ENCODE measurements around the gene SLC4A4.
A peak's percentile ranks its signal among the peaks of the same experiment; 100 is the strongest.
"Not testable (repeated sequence)": the region's sequence is repeated elsewhere in the genome, so short reads cannot be mapped to it uniquely, and the experiment has no call there.

The SLC4A4 gene

DNA sequence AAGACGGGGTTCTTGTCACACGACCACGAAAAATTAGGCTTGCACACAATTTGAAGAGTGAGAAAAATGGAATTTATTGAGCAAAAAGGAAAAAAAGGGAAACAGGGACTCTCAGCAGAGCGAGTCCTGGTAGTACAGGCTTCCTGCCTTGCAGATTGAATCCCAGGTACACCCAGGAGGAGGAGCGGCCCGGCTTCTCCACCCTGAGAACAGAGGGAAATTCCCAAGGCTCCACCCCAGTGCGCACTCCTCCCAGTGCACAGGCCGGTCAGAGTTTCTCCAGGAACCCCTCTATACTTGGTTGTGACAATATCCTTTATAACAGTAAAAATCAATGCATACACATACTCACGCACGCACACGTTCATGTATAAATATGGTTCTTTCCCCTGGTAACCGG, 22.0 kb downstream of the SLC4A4 start:
- no peak for DNase-seq

DNA sequence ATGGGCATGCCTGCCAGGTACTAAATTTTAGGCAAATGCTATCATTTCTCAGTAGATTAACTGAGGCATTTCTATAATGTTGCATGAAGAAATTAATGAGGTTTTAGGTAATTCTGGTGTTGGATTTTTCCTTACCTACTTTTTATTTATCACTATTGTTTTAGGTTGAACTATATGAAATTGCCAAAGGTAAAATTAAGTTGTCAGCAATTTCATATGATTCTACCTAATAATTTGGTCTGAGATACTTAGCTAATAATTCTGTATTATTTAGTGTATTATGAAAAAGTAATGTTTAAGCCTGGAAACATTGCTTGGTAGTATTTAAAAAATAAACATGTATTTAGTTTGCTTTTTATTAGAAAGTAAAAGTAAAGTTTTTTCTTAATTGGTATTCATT, 22.7 kb downstream of the SLC4A4 start:
- no peak for DNase-seq

DNA sequence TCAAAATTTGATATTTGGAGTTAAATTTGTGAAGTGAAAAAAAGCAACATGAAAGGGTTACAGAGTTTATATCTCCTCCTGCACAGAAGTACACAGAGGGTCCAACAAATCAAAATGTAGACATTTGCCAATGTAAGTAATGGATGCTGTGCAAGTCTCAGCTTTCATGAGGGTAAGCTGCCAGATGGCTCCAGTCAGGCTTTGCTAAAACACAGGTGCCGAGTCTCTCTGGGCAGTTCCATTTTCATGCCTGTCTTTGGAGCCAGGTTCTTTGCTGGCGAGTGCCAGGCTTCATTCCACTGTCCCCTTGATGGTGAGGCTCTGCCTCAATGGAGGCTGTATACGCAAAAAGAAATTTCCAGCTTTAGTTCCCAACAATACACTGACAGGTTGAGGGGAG, 27.9 kb downstream of the SLC4A4 start:
- no peak for DNase-seq

DNA sequence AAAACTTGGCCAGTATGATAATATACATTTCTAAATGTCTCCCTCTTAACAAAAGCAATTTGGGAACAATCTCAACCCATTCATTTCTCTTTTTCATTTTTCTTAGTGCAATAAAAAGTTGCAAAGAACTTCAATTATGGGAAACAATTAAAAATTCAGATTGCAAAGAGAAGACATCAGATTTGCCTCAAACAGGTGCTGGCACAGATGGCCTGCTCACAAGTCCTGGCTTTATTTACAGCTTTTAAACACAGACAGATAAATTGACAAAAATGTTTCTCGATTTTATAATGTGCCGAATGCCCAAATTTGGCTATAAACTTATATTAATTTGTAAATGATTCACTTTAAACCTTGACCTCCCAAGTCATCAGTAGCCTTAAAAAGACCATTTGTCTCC, 28.7 kb downstream of the SLC4A4 start:
- no peak for DNase-seq

- DNase-seq = no peak
Observed at GRCh38 chr4:71368906-71369305, 30.1 kb downstream of the SLC4A4 start.

DNA sequence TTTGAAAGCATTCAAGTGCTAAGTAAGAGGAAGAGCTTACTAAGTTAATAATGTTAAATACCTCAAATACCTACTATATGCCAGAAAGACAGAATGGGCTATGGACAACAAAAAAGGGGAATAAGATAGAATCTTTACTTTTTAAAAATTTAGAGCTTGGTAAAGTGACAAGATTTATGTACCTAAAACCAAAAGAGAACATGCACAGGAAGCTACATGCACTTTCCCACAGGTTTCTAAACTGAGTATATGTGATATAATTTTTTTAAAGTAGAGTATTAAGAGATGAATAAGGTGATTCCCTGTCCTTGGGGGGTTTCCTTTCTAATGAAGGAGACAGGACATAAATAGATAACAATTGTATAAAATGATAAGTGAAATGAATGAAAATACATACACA, 30.7 kb downstream of the SLC4A4 start:
- DNase-seq = no peak

DNA sequence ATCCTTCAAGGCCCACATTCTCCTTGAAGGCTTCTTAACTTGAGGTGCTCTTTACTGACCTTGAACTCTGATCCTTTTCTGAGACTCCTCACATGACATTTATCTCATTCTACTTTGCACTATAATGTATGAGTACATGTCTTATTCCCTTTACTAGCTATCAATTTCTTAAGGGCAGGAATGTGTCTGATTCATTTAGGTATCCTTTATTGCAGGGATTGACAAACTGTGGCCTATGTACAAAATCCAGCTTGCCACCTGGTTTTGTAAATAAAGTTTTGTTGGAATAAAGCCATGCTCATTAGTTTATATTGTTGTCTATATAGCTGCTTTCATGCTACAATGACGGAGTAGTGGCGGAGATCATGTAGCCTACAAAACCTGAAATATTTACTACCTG, 36.7 kb downstream of the SLC4A4 start:
- DNase-seq = no peak

DNA sequence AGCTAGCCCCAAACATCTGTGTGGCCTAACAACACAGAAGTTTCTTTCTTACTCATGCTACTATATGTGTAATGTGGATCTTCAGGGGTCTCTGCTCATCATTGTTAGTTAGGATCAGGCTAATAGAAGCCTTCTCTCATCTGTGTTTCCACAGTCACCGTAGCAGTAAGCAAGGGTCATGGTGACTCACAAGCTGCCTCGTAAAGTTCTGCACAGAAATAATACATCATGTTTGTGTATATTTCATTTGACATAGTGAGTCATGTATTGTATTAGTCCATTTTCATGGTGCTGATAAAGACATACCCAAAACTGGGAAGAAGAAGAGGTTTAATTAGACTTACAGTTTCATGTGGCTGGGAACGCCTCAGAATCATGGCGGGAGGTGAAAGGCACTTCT, 38.7 kb downstream of the SLC4A4 start:
- DNase-seq = peak; percentile 79

GRCh38 chr4:71379126-71379525, 40.3 kb downstream of the SLC4A4 start:
- no peak for DNase-seq

GRCh38 chr4:71380788-71381187, 42.0 kb downstream of the SLC4A4 start:
- DNase-seq = peak; percentile 54

- DNase-seq = no peak
Observed at GRCh38 chr4:71382125-71382899, 43.5 kb downstream of the SLC4A4 start.

DNA sequence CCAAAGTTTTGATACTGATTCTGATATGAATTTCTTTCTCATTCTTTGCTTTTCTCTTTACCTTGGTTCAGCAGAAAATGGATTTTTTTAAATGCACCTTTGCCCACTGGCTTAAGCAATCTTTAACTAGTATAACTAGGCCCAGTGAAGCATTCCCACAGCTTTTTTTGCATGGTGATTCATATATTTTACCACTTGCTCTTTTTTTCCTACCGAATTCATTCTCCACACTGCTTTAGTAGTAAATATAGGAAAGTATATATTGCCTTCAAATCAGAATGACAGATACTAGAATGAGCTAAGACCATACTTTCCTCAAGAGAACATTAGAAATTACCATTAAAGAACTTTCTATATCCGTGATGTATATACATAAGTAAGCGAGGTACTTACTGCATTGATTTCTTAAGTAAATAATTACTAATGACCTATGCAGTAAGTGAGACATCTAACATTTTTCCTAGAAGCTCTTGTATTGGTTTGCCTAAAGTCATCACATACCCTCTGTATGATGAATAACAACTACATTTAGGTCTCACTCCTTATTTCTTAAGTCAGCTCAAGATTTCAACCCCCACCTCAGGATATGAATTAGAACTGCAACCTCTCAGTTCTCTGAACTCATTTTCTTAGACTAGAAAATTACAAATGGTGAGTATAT, 44.2 kb downstream of the SLC4A4 start:
- no peak for DNase-seq

- DNase-seq = no peak
Observed at GRCh38 chr4:71383984-71384383, 45.2 kb downstream of the SLC4A4 start.

DNA sequence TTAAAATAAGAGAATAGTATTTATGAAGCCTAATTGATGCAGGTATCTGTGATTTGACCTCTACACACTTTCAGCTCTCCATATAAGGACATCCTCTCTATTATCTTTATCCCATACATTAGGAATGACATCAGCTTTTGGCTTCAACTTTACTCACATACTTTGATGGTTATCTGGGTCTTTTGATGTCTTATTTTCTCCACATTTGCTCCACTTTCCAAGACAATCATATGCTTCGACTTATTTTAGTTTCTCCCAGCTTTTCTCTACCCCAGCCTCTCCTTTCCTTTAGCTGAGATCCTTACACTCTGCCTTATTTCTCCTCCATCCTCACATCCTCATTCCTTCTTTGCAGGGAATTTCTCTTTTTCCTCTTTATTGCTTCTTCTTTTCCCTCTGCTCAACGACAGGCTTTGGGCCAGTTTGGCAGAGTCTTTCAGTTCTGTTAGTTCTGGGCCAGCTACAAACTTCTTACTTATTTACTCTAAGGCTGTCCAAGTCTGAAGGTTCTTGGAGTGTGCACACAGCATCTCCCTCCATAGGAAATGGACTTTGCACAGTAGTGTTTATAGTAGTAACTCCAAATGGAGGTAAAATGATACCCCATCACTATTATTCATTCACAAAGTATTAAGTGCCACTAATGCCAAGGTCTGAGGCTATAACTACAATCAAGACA, 50.5 kb downstream of the SLC4A4 start:
- DNase-seq = peak; percentile 14

DNA sequence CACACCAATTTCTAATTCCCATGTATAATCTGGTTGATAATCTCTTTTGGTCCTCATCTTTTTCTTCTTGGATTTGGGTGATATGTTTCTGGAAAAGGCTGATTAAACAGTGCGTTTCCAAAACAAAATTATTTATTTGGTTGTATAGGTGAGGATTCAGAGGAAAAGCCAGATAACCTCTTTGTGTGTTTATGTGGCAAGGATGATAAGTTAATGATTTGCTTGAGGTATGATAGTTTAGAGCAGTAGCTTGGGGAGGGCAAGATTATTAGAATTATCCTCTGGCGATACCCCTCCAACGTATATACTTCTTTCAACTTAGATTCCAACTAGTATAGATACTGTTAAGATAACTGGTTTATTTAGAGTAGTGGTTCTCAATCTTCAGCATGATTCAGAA, 53.3 kb downstream of the SLC4A4 start:
- no peak for DNase-seq

DNA sequence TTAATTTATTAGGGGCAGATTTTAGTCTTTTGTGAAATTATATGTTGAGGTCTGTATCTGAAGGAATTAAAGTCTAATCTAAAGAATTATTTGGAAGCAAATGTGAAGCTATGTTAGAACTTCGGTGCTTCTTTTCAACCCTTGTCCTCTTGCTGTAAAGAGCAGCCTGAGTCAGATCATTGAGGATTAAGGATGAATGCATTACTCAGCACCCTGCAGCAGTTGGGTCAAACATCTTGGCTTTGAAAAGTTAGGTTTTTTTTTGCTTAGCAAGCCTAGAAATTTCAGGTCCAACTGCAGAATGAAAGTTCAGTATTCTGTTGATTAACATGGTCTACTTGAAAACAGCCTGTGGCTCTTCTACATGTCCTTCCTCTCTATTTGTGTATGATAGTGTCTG, 57.6 kb downstream of the SLC4A4 start:
- peak; percentile 59 for DNase-seq

GRCh38 chr4:71400810-71401209, 62.0 kb downstream of the SLC4A4 start:
- no peak for DNase-seq

DNA sequence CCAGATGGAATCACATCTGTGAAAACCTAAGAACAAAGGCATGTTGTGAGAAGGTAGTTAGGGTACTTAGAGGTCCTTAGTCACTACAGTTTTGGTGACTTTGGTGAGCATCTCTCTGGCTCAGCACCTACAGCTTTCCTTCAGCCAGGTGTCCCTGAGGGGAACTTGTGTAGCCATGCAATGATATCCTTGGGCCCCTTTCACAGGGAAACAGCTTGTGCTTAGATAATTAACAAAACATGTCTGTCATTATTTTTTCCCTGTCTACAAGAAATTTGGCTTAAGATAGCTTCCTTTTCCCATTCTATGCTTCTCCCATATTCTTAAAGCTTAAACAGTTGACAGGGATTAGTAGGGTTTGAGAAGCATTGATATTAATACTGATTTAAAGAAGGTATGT, 63.8 kb downstream of the SLC4A4 start:
- no peak for DNase-seq

- DNase-seq = no peak
Observed at GRCh38 chr4:71404049-71404448, 65.2 kb downstream of the SLC4A4 start.

DNA sequence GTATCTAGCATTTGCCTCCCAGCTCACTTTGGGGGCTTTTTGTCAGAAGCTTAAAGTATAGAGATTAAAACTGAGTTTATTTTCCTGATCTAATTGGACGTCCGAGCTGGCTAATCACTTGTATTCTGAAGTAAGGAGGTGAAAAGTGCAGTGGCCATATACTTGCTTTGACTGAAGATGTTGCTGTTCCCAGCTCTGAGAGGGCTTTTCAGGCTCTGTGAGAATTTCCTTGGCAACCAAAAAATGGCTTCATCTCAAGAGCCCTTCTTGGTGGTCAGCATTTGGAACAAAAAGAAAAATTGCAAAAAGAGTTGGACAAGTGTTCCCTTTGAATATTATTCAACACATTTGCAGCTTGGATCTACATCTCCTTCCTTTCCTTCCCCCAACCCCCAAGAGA, 67.0 kb downstream of the SLC4A4 start:
- no peak for DNase-seq

DNA sequence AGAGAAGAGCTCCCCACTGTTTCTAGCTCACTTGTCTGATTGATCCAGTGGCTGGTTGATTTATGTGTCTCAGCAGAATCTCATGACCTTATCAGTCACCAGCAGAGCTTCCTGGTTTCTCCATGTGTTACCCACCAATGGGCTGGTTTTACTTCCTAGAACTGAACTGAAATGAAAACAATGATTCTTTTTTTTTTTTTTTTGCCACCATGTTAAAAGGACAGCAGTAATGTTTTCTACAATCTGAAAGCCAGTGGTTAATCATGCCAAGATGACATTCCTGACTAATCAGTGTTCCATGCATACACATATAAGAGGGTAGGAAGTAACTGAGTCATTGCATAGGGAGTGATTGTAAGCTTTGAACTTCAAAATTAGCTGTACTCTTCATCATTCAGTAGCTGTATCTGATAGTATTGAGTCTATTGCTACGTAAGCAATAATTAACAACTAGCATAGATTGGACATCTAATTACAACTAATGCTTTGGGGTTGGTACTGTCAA, 67.7 kb downstream of the SLC4A4 start:
- DNase-seq = peak; percentile 54

DNA sequence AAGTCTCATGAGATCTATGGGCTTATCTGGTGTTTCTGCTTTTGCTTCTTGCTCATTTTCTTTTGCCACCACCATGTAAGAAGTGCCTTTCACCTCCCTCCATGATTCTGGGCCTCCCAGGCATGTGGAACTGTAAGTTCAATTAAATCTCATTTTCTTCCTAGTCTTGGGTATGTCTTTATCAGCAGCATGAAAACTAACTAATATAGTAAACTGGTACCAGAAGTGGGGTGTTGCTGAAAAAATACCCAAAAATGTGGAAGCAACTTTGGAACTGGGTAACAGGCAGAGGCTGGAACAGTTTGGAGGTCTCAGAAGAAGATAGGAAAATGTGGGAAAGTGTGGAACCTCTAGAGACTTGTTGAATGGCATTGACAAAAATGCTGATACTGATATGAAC, 70.1 kb downstream of the SLC4A4 start:
- not testable (repeated sequence) for DNase-seq

DNA sequence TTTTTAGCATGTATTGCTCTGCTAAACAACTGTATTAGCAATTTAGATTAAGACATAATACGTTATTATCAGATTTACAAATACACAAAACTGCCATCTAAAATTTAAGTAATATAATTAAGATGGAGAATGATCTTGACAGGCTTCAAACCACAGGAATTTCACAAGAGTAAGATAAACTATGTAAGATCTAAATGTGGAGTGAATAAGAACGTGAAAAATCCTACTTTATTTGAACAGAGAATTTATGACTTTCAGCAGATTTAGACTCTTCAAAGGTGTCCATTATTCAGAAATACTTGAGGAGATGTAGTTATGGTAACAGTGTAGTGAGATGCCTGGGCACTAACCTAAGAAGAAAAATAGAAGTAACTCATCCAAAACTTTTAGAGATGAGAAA, 73.2 kb downstream of the SLC4A4 start:
- peak; percentile 12 for DNase-seq

DNA sequence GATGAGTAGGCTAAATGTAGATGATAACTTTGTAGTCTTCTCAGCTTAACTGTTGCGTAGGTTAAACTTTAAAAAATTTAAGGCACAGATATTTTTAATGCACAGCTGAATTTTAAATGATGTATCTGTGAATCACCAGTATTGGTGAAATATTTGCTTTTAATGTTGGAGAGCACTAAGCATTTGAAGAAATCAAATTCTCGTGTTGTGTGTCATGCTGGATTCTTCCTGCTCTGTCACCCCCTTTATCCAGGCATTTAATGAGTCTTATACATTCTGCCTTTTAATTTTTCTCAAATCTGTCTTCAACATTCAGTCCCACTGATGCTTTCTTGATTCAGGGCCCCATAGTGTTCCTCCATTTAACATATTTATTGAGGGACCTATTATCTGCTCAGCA, 76.7 kb downstream of the SLC4A4 start:
- peak; percentile 48 for DNase-seq
